Right lobe of liver (tissue), 6 donors: ENCODE data around the gene TNS1. TPM values are rescaled to one million over a fixed set of nuclear protein-coding genes. Genes with fewer than 3 reads are reported as not detected.

Experiments
- ATAC-seq, 4 donors: fragments of 200-7000 bp; cut with Tn5 transposase; one replicate each; pipeline ENCODE4 v1.9.1; 2020; ENCODE audit warnings: mild to moderate bottlenecking in 4 of 4, moderate library complexity in 4 of 4
- DNase-seq, 3 donors: peaks; one replicate each; pipeline ENCODE4 v3.0.0-alpha.2; 2020
- H3K27ac ChIP-seq, 3 donors: fragments of 200-600 bp; one replicate each; pipeline ENCODE4 v1.8.0; 2022
- H3K27me3 ChIP-seq, 2 donors: fragments of 200-600 bp; one replicate each; pipeline ENCODE4 v1.8.0; 2022
- H3K36me3 ChIP-seq, 4 donors: fragments of 200-600 bp; sonication (generic) in 1 of 4; one replicate each; pipeline versions ENCODE4 v1.5.1 to v1.8.0; 2017 to 2022; ENCODE audit warnings: control low read depth in 1 of 4
- H3K4me1 ChIP-seq, 4 donors: fragments of 200-600 bp; sonication (generic) in 1 of 4; one replicate each; pipeline versions ENCODE4 v1.5.1 to v1.8.0; 2017 to 2022; ENCODE audit warnings: control low read depth in 1 of 4
- H3K4me3 ChIP-seq, 3 donors: fragments of 200-600 bp; one replicate each; pipeline ENCODE4 v1.8.0; 2022
- H3K9me3 ChIP-seq, 4 donors: fragments of 200-600 bp; sonication (generic) in 1 of 4; one replicate each; pipeline versions ENCODE4 v1.5.1 to v1.8.0; 2017 to 2022; ENCODE audit warnings: control low read depth in 1 of 4
- POLR2A ChIP-seq: fragments of 450-650 bp; IDR thresholded peaks from one replicate; pipeline ENCODE4 v1.6.1; 2017; ENCODE audit warnings: antibody characterized with exemption, mild to moderate bottlenecking
- WGBS: methylation state at CpG from one replicate; pipeline ENCODE4 v1.1.6; 2018; ENCODE audit warnings: low coverage, low lambda C conversion rate; ENCODE audit not compliant: insufficient coverage; ENCODE audit errors: missing lambda C conversion rate; 5-methylcytosine and 5-hydroxymethylcytosine counted together
- intact Hi-C, 2 donors: fragments of 100-400 bp; cut with DNase I; formaldehyde crosslinking; loops; one replicate each; pipeline versions ENCODE4 v1.11.2 to v1.14.1; 2022
- total RNA-seq, 6 experiments: library from RNA; depleted of rRNA in 2 of 6; stranded (reverse); fragments of >200 nt in 2 of 6; fragmentation: NEBNext Ultra II Directional in 3 of 6; extraction: Animal tissue kit (Norgen Biotek cat#: 25700) in 3 of 6; gene quantifications; one replicate each; pipeline versions ENCODE4 v1.1.0 to v1.2.4, GENCODE V29; 2016 to 2023
- TF ChIP-seq, protein P1 (sequence below), 4 donors: fragments of 200-600 bp in 3 of 4; fragments of 450-650 bp in 1 of 4; IDR thresholded peaks; one replicate each; pipeline versions ENCODE4 v1.5.1 to v1.8.0; 2016 to 2022; ENCODE audit warnings: antibody characterized with exemption in 4 of 4, mild to moderate bottlenecking in 2 of 4
- donor health status: DM: no; HTN: yes; CAD: no.
- donor health status: DM: no; HTN: no; CAD: no.
- donor health status: DM: no; HTN: no; CAD: no.
- donor health status: DM: no; HTN: yes; CAD: no.
- donor health status: DM: no; HTN: yes; CAD: no.

TNS1 gene
- total RNA-seq, 6 experiments from 2014 or later: 68.4 to 209 (median 99.2) TPM

GRCh38 chr2:217979151-217979811 lies 23.5 kb downstream of the TNS1 start:
- Histone ChIP-seq H3K9me3 (no peaks in the 10 kb centered on the region), H3K36me3 (no peaks in the 10 kb centered on the region), H3K4me1 (no peaks in the 10 kb centered on the region), H3K27me3 (no peaks in the 10 kb centered on the region), H3K4me3 (peak overlapping the region; percentile 55 to 59 (median 55)), H3K27ac (peak overlapping the region in 2 of 3 donors; percentile 18 to 51)
- no peak for TF ChIP-seq POLR2A
- TF ChIP-seq, protein P1, sequence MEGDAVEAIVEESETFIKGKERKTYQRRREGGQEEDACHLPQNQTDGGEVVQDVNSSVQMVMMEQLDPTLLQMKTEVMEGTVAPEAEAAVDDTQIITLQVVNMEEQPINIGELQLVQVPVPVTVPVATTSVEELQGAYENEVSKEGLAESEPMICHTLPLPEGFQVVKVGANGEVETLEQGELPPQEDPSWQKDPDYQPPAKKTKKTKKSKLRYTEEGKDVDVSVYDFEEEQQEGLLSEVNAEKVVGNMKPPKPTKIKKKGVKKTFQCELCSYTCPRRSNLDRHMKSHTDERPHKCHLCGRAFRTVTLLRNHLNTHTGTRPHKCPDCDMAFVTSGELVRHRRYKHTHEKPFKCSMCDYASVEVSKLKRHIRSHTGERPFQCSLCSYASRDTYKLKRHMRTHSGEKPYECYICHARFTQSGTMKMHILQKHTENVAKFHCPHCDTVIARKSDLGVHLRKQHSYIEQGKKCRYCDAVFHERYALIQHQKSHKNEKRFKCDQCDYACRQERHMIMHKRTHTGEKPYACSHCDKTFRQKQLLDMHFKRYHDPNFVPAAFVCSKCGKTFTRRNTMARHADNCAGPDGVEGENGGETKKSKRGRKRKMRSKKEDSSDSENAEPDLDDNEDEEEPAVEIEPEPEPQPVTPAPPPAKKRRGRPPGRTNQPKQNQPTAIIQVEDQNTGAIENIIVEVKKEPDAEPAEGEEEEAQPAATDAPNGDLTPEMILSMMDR (IDR thresholded peaks at IDR 0.05): no peak
- DNase-seq (no peak), ATAC-seq (peak; percentile 14 to 21 (median 15))
- intact Hi-C loops: no loop called here
- WGBS: 56% methylated on average over 4 of the region's 10 CpGs

DNA sequence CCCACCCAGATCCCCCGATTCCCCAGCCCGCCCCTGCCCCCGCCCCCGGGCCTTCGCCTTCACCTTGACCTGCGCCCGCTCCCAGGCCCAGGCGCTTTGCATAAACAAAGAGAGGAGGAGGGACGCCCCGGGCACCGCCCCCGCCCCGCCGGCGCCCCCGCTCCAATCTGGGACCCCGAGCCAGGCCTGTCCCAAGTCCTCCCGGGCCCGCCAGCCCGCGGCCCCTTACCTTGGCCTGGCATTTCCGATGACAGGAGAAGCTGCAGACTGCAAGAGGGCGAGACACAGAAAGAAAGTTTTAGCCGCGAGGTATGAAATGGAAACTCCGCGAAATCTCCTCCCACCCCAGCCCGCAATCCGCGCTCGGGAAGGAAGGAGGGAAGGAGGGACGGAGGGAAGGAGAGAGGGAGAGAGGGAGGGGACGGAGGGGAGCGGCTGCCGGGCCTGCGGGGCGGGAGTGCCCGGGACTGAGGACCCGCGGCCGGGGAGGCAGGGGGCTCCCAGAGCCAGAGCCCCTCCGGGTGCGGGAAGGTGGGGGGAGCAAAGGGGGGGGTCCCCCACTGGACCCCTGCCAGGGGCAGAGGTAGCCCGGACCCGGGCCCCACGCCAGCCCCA lies 24.2 kb downstream of the TNS1 start:
- H3K27me3 ChIP-seq: no peaks in the 10 kb centered on the region
- ATAC-seq: peak; percentile 47 to 67 (median 56)
- no peaks in the 10 kb centered on the region for H3K9me3 ChIP-seq
- intact Hi-C loops: no loop called here
- no peaks in the 10 kb centered on the region for H3K4me1 ChIP-seq
- DNase-seq: peak in 1 of 3 donors; percentile 45
- peak overlapping the region; percentile 55 to 59 (median 55) for H3K4me3 ChIP-seq
- TF ChIP-seq POLR2A: no peak
- TF ChIP-seq, protein P1 (IDR thresholded peaks at IDR 0.05): no peak
- 13% methylated on average over 31 of the region's 46 CpGs for WGBS
- no peaks in the 10 kb centered on the region for H3K36me3 ChIP-seq
- peak overlapping the region in 2 of 3 donors; percentile 18 to 51 for H3K27ac ChIP-seq

DNA sequence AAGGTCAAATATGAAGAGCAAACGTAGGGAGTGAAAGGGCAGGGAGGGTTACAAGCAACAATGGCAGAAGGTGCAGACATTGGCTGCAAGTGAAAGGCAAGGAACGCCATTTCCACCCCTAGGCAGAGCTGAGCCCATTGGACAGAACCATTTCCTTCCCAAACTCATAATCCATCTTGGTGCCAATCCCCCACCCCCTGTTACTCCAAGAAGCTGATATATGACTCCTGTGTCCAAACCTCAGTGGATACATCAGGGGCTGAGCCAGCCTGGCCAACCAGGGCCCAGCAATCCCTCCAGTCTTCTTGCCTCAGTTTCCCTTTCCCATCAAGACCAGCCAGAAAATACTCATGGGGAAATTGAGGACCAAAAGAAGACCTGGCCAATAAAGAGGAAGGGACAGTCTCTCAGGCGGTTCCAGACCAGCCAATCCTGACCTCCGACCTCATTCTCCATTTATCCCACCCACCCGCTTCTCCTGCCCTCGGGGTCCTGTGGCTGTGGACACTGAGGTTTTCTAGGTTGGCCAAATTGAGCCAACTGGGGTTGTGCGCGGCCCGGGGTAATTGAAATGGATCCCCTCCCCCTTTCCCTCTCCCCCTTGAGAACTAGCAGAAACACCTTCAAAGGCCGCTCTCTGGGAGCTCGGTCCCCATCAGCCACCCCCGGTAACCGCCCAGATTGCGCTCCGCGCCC lies 24.8 kb downstream of the TNS1 start:
- Histone ChIP-seq H3K9me3 (no peaks in the 10 kb centered on the region), H3K4me1 (peaks cover 0 to 3% (median 0%) of the 10 kb centered on the region in 4 donors), H3K4me3 (peak overlapping the region; percentile 55 to 59 (median 55)), H3K27ac (peak overlapping the region in 1 of 3 donors; percentile 51), H3K27me3 (no peaks in the 10 kb centered on the region), H3K36me3 (no peaks in the 10 kb centered on the region)
- WGBS: 48% methylated on average over 9 of the region's 16 CpGs
- ATAC-seq: no peak
- DNase-seq: no peak
- no peak for TF ChIP-seq POLR2A
- TF ChIP-seq, protein P1 (IDR thresholded peaks at IDR 0.05): no peak
- intact Hi-C loops: no loop called here

GRCh38 chr2:217976301-217976700 lies 26.5 kb downstream of the TNS1 start:
- H3K36me3 ChIP-seq: no peaks in the 10 kb centered on the region

More at GRCh38 chr2:217976301-217976700, 26.5 kb downstream of the TNS1 start:
- Histone ChIP-seq H3K27me3 (no peaks in the 10 kb centered on the region), H3K9me3 (no peaks in the 10 kb centered on the region), H3K27ac (no peak overlapping the region), H3K4me3 (no peak overlapping the region), H3K4me1 (peaks cover 0 to 11% (median 0%) of the 10 kb centered on the region in 4 donors)
- ATAC-seq (no peak), DNase-seq (no peak)
- whole genome bisulfite sequencing: 100% methylated on average over 1 of the region's 6 CpGs
- TF ChIP-seq POLR2A: no peak
- TF ChIP-seq, protein P1 (IDR thresholded peaks at IDR 0.05): no peak
- intact Hi-C loops: no loop called here
